Fibroblast of lung (primary cell): Measurements from ENCODE around the gene RTN1. TPM values are rescaled to one million over a fixed set of nuclear protein-coding genes. Genes with fewer than 3 reads are reported as not detected.

Experiments
- DNase-seq, 2 donors: peaks; one replicate each; pipeline versions ENCODE4 v3.0.0 to v3.0.0-alpha.2; 2010; ENCODE audit warnings: low read depth in 2 of 2
- H2AFZ ChIP-seq: 2 replicates; pipeline ENCODE4 v1.5.1; 2012; ENCODE audit warnings: low read length, control low read depth, inconsistent platforms
- H3K27ac ChIP-seq: 2 replicates; pipeline ENCODE4 v1.5.1; 2011; ENCODE audit warnings: low read length, control low read depth; ENCODE audit not compliant: insufficient read depth
- H3K27me3 ChIP-seq: 2 replicates; pipeline ENCODE4 v1.5.1; 2011; ENCODE audit warnings: mild to moderate bottlenecking, low read length; ENCODE audit not compliant: control insufficient read depth, insufficient read depth
- H3K36me3 ChIP-seq: 2 replicates; pipeline ENCODE4 v1.5.1; 2011; ENCODE audit warnings: low read length; ENCODE audit not compliant: control insufficient read depth, insufficient read depth
- H3K4me1 ChIP-seq: 2 replicates; pipeline ENCODE4 v1.5.1; 2011; ENCODE audit warnings: low read length; ENCODE audit not compliant: control insufficient read depth, insufficient read depth; ENCODE audit errors: extremely low read depth
- H3K4me2 ChIP-seq: 2 replicates; pipeline ENCODE4 v1.5.1; 2011; ENCODE audit warnings: low read length, control low read depth; ENCODE audit not compliant: insufficient read depth; ENCODE audit errors: extremely low read depth
- H3K4me3 ChIP-seq, 4 experiments: fragments of 200-600 bp in 1 of 4; sonication (generic) in 1 of 4; replicated peaks in 1 of 4; 2 replicates each; pipeline ENCODE4 v1.5.1; 2011 to 2016; ENCODE audit warnings: low read length in 4 of 4, low read depth in 3 of 4, mild to moderate bottlenecking in 3 of 4, control low read depth in 2 of 4, inconsistent platforms in 1 of 4, mixed read lengths in 1 of 4; ENCODE audit not compliant: insufficient read depth in 1 of 4; ENCODE audit errors: control extremely low read depth in 1 of 4
- H3K79me2 ChIP-seq: 2 replicates; pipeline ENCODE4 v1.5.1; 2012; ENCODE audit warnings: mild to moderate bottlenecking, low read length, inconsistent platforms; ENCODE audit not compliant: control insufficient read depth, insufficient read depth
- H3K9ac ChIP-seq: 2 replicates; pipeline ENCODE4 v1.5.1; 2011; ENCODE audit warnings: mild to moderate bottlenecking, low read length, control low read depth; ENCODE audit not compliant: insufficient read depth
- H3K9me3 ChIP-seq: 2 replicates; pipeline ENCODE4 v1.5.1; 2012; ENCODE audit warnings: low read depth, low read length; ENCODE audit not compliant: control insufficient read depth, insufficient read depth
- H4K20me1 ChIP-seq: 2 replicates; pipeline ENCODE4 v1.5.1; 2011; ENCODE audit warnings: low read length; ENCODE audit not compliant: control insufficient read depth, insufficient read depth; ENCODE audit errors: extremely low read depth
- EZH2 ChIP-seq: IDR thresholded peaks from 2 replicates; pipeline ENCODE4 v1.5.1; 2012; ENCODE audit warnings: low read length, control low read depth, mild to moderate bottlenecking; ENCODE audit errors: missing control alignments
- polyA plus RNA-seq, 2 donors: library from polyadenylated mRNA; depleted of rRNA in 1 of 2; stranded (reverse) in 1 of 2; unstranded in 1 of 2; fragments of >200 nt; gene quantifications; 2 replicates each; pipeline ENCODE4 v1.2.1, GENCODE V29; 2011 to 2012; ENCODE audit warnings: missing spikeins in 1 of 2
- total RNA-seq: library from RNA; depleted of rRNA; stranded (reverse); fragments of >200 nt; gene quantifications from 2 replicates; pipeline ENCODE4 v1.2.1, GENCODE V29; 2014
- TF ChIP-seq, protein P1 (sequence below), 2 donors: IDR thresholded peaks in 1 of 2; conservative IDR thresholded peaks in 1 of 2; 1 replicate in 1 of 2; 2 replicates in 1 of 2; pipeline ENCODE4 v1.5.1; 2011 to 2012; ENCODE audit warnings: low read length in 2 of 2, control low read depth in 1 of 2, inconsistent platforms in 1 of 2, low read depth in 1 of 2, mild to moderate bottlenecking in 1 of 2

The RTN1 gene
- total and polyA plus RNA-seq, 2 donors (not counting 1 experiment from before 2014, with no cell fraction given): 0.17 to 0.92 TPM

DNA sequence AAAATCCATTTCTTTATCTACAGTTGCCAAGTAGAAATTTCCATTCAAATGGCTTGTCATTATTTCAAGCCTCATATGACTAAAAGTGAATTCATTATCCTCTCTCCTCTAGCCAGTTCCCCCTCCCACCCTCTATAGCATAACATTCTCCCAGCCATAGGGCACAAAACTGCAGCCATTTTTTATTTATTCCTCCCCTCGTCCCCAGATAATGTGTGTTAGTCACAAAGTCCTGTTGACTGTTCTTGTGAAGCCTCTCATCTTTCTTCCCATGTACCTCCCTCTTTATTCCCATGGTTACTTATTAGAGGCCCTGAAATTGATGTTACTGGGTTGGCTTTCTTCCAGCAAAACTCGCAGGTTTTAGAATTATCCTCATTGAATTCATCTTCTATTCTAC lies 13.2 kb downstream of the RTN1 start:
- H3K27me3 ChIP-seq: no peaks in the 10 kb centered on the region
- no peak overlapping the region for H3K9ac ChIP-seq
- TF ChIP-seq, protein P1, sequence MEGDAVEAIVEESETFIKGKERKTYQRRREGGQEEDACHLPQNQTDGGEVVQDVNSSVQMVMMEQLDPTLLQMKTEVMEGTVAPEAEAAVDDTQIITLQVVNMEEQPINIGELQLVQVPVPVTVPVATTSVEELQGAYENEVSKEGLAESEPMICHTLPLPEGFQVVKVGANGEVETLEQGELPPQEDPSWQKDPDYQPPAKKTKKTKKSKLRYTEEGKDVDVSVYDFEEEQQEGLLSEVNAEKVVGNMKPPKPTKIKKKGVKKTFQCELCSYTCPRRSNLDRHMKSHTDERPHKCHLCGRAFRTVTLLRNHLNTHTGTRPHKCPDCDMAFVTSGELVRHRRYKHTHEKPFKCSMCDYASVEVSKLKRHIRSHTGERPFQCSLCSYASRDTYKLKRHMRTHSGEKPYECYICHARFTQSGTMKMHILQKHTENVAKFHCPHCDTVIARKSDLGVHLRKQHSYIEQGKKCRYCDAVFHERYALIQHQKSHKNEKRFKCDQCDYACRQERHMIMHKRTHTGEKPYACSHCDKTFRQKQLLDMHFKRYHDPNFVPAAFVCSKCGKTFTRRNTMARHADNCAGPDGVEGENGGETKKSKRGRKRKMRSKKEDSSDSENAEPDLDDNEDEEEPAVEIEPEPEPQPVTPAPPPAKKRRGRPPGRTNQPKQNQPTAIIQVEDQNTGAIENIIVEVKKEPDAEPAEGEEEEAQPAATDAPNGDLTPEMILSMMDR (conservative IDR thresholded peaks at IDR 0.05 in 1 of 2, IDR thresholded peaks at IDR 0.05 in 1 of 2; ENCODE audit: low read depth in 1 of 2, low read length in 2 of 2): no peak
- no peak for TF ChIP-seq EZH2
- no peak overlapping the region for H3K27ac ChIP-seq
- no peak for DNase-seq
- no peak overlapping the region for H3K4me3 ChIP-seq
- no peaks in the 10 kb centered on the region for H3K4me1 ChIP-seq
- no peaks in the 10 kb centered on the region for H3K36me3 ChIP-seq
- H3K79me2 ChIP-seq: no peaks in the 10 kb centered on the region
- no peak overlapping the region for H2AFZ ChIP-seq
- no peaks in the 10 kb centered on the region for H4K20me1 ChIP-seq
- H3K9me3 ChIP-seq: no peaks in the 10 kb centered on the region
- no peak overlapping the region for H3K4me2 ChIP-seq

DNA sequence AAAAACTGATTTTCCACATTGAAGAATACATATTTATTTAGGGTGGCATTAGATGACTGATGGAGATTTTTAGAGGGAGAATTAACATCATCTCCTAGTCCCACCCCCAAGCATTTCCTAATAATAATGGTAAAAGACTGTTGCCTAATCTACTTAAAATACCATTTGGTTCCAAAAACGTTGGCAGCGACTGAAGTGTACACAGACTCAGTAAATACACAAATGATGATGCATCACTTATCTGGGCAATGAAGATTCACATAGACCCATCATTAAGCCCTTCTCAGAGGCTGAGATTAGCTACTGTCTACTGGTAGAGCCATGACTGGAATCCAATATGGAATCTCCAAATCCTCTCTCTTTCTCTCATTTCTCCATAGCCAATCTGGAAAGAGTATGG lies 18.2 kb downstream of the RTN1 start:
- Histone ChIP-seq H3K9ac (no peak overlapping the region), H3K9me3 (no peaks in the 10 kb centered on the region), H3K79me2 (no peaks in the 10 kb centered on the region), H4K20me1 (no peaks in the 10 kb centered on the region), H3K27me3 (no peaks in the 10 kb centered on the region), H3K4me2 (no peak overlapping the region), H3K27ac (no peak overlapping the region), H3K36me3 (no peaks in the 10 kb centered on the region), H2AFZ (no peak overlapping the region), H3K4me1 (no peaks in the 10 kb centered on the region), H3K4me3 (no peak overlapping the region)
- DNase-seq: no peak
- TF ChIP-seq EZH2: no peak
- TF ChIP-seq, protein P1 (conservative IDR thresholded peaks at IDR 0.05 in 1 of 2, IDR thresholded peaks at IDR 0.05 in 1 of 2; ENCODE audit: low read depth in 1 of 2, low read length in 2 of 2): no peak

DNA sequence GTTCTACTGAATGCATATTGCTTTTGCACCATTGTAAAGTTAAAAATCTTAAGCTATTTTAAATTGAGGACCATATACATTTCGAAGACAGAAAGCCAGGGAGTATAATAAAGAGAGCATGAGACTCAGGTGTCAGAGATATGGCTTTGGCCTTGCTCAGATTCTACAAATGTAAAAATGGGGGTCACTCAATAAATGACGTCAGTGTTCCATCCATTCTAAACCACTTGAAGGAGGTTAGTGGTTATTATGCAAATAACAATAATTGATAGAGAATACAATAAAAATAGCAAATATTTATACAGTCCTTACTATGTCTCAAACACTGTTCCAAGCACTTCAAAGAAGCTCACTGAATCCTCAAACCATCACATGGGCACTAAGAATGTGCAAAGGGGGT lies 20.1 kb downstream of the RTN1 start:
- no peaks in the 10 kb centered on the region for H3K27me3 ChIP-seq
- no peak for DNase-seq
- H3K27ac ChIP-seq: no peak overlapping the region
- H2AFZ ChIP-seq: no peak overlapping the region
- no peak overlapping the region for H3K4me3 ChIP-seq
- H4K20me1 ChIP-seq: no peaks in the 10 kb centered on the region
- H3K4me1 ChIP-seq: no peaks in the 10 kb centered on the region
- TF ChIP-seq, protein P1 (conservative IDR thresholded peaks at IDR 0.05 in 1 of 2, IDR thresholded peaks at IDR 0.05 in 1 of 2; ENCODE audit: low read depth in 1 of 2, low read length in 2 of 2): no peak
- TF ChIP-seq EZH2: no peak
- H3K79me2 ChIP-seq: no peaks in the 10 kb centered on the region
- H3K36me3 ChIP-seq: no peaks in the 10 kb centered on the region
- no peak overlapping the region for H3K4me2 ChIP-seq
- H3K9me3 ChIP-seq: no peaks in the 10 kb centered on the region
- no peak overlapping the region for H3K9ac ChIP-seq
